Hepatocyte (in vitro differentiated cells): ENCODE data around the gene OR1N1.

Experiments used
- CTCF ChIP-seq: fragments of 200-600 bp; sonication (generic); IDR thresholded peaks from 2 replicates; pipeline ENCODE4 v1.5.1; 2016; ENCODE audit warnings: antibody characterized with exemption, mild to moderate bottlenecking; ENCODE audit not compliant: poor library complexity
- EZH2 ChIP-seq: fragments of 200-600 bp; sonication (generic); IDR thresholded peaks from 2 replicates; pipeline ENCODE4 v1.6.1; 2016; ENCODE audit warnings: antibody characterized with exemption, mild to moderate bottlenecking, borderline replicate concordance
- EZH2phosphoT487 ChIP-seq: fragments of 200-600 bp; sonication (generic); IDR thresholded peaks from one replicate; pipeline ENCODE4 v1.6.1; 2018; ENCODE audit warnings: antibody characterized with exemption, mild to moderate bottlenecking, low read depth, moderate library complexity; ENCODE audit not compliant: unreplicated experiment, severe bottlenecking

- TF ChIP-seq CTCF (no peak), EZH2 (no peak), EZH2phosphoT487 (no peak)
Measured at GRCh38 chr9:122536134-122536533, 9.0 kb upstream of the OR1N1 start.
